DOHH2 (cell line): Measurements from ENCODE around the gene CFAP58.

ENCODE experiments used
- H3F3A ChIP-seq: fragments of 200-600 bp; sonication (generic), shearing (Covaris generic); 2 replicates; pipeline ENCODE4 v1.6.0; 2016; ENCODE audit warnings: antibody characterized with exemption, mild to moderate bottlenecking; ENCODE audit not compliant: control insufficient read depth, insufficient read depth
- H3K27ac ChIP-seq: fragments of 200-600 bp; sonication (generic); 2 replicates; pipeline ENCODE4 v1.5.1; 2014; ENCODE audit warnings: low read depth, mild to moderate bottlenecking, low read length, moderate library complexity
- H3K27me3 ChIP-seq: fragments of 200-600 bp; sonication (generic); 2 replicates; pipeline ENCODE4 v1.6.1; 2014; ENCODE audit warnings: mild to moderate bottlenecking, low read length, mixed read lengths; ENCODE audit not compliant: control insufficient read depth
- H3K36me3 ChIP-seq: fragments of 200-600 bp; sonication (generic); 2 replicates; pipeline ENCODE4 v1.6.1; 2014; ENCODE audit warnings: mild to moderate bottlenecking, low read length, moderate library complexity, mixed read lengths; ENCODE audit not compliant: control insufficient read depth
- H3K4me1 ChIP-seq: fragments of 200-600 bp; sonication (generic); 2 replicates; pipeline ENCODE4 v1.6.1; 2014; ENCODE audit warnings: mild to moderate bottlenecking, low read length, mixed read lengths; ENCODE audit not compliant: control insufficient read depth
- H3K4me2 ChIP-seq: fragments of 200-600 bp; sonication (generic); 2 replicates; pipeline ENCODE4 v1.6.0; 2014; ENCODE audit warnings: mild to moderate bottlenecking, low read length, moderate library complexity
- H3K4me3 ChIP-seq: fragments of 200-600 bp; sonication (generic); 2 replicates; pipeline ENCODE4 v1.5.1; 2014; ENCODE audit warnings: mild to moderate bottlenecking, low read length, mixed read lengths
- H3K79me2 ChIP-seq: fragments of 200-600 bp; sonication (generic); 2 replicates; pipeline ENCODE4 v1.6.1; 2014; ENCODE audit warnings: mild to moderate bottlenecking, low read length, mixed read lengths; ENCODE audit not compliant: control insufficient read depth
- H3K9me2 ChIP-seq: fragments of 200-600 bp; sonication (generic); replicated peaks from 2 replicates; pipeline ENCODE4 v1.6.1; 2014; ENCODE audit warnings: mild to moderate bottlenecking, low read length, mixed read lengths; ENCODE audit not compliant: control insufficient read depth
- H3K9me3 ChIP-seq: fragments of 200-600 bp; sonication (generic); 2 replicates; pipeline ENCODE4 v1.6.1; 2014; ENCODE audit warnings: antibody characterized with exemption, low read length, mixed read lengths; ENCODE audit not compliant: control insufficient read depth, insufficient read depth
- H4K20me1 ChIP-seq: fragments of 200-600 bp; sonication (generic); 2 replicates; pipeline ENCODE4 v1.6.0; 2014; ENCODE audit warnings: low read depth, mild to moderate bottlenecking, antibody characterized with exemption, low read length, moderate library complexity; ENCODE audit not compliant: control insufficient read depth, insufficient read depth
- EZH2phosphoT487 ChIP-seq: fragments of 200-600 bp; sonication (generic); IDR thresholded peaks from 2 replicates; pipeline ENCODE4 v1.6.1; 2017; ENCODE audit warnings: borderline replicate concordance, mild to moderate bottlenecking, antibody characterized with exemption, low read length, moderate library complexity, mixed read lengths
- TF ChIP-seq, protein P1 (sequence below): fragments of 200-600 bp; sonication (generic); IDR thresholded peaks from one replicate; pipeline ENCODE4 v1.5.1; 2014; ENCODE audit warnings: antibody characterized with exemption, mild to moderate bottlenecking, low read depth, low read length; ENCODE audit not compliant: poor library complexity, severe bottlenecking

The CFAP58 gene

DNA sequence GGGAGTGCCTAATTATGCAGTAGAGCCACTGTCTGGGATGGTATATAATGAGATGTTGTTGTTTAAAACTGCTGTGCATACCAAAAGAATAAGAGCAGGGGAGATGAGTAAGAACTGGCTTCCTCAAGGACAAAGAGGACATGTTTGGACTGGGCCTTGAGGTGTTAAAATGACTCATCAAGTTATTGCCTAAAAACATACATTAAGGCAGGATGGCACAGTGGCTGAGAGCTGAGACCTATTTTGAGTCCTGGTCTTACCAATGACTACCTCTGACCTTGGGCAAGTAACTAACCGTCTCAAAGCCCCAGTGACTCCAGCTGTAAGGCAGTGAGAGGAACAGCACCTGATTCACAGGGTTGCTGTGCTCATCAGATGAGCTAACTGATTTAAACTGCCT lies 71.1 kb downstream of the CFAP58 start:
- TF ChIP-seq EZH2phosphoT487 = no peak
- TF ChIP-seq, protein P1, sequence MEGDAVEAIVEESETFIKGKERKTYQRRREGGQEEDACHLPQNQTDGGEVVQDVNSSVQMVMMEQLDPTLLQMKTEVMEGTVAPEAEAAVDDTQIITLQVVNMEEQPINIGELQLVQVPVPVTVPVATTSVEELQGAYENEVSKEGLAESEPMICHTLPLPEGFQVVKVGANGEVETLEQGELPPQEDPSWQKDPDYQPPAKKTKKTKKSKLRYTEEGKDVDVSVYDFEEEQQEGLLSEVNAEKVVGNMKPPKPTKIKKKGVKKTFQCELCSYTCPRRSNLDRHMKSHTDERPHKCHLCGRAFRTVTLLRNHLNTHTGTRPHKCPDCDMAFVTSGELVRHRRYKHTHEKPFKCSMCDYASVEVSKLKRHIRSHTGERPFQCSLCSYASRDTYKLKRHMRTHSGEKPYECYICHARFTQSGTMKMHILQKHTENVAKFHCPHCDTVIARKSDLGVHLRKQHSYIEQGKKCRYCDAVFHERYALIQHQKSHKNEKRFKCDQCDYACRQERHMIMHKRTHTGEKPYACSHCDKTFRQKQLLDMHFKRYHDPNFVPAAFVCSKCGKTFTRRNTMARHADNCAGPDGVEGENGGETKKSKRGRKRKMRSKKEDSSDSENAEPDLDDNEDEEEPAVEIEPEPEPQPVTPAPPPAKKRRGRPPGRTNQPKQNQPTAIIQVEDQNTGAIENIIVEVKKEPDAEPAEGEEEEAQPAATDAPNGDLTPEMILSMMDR = no peak
- Histone ChIP-seq H3K9me2 (no peaks in the 10 kb centered on the region), H3K4me1 (no peaks in the 10 kb centered on the region), H3K4me3 (no peak overlapping the region), H3K27me3 (no peaks in the 10 kb centered on the region; the same call in 1 of the 2 replicates), H3K36me3 (no peaks in the 10 kb centered on the region), H3K4me2 (no peak overlapping the region), H3K9me3 (no peaks in the 10 kb centered on the region), H3K27ac (no peak overlapping the region), H4K20me1 (no peaks in the 10 kb centered on the region), H3K79me2 (no peaks in the 10 kb centered on the region), H3F3A (no peaks in the 10 kb centered on the region)

DNA sequence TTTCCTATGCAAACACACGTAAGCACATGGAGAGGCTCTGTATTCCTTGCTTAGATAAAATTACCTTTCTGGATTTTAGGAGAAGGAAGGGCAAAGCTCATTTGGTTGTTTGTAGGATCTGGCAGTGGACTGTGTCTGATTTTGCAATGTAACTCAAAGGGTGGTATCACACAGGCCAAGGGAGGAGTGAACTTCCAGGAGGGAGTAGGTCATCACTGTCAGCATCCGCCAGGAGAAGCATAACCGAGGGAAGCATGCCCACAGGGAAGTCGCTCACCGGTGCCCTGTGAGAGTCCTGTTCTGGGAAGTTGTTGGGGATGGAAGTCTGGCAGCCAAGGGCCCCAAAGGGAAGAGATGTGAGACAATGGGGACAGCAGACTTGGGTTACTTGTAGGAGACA lies 74.4 kb downstream of the CFAP58 start:
- Histone ChIP-seq H4K20me1 (no peaks in the 10 kb centered on the region), H3K36me3 (no peaks in the 10 kb centered on the region), H3K4me2 (no peak overlapping the region), H3K79me2 (no peaks in the 10 kb centered on the region), H3K9me3 (no peaks in the 10 kb centered on the region), H3K27me3 (peaks cover 3% of the 10 kb centered on the region; the same call in 1 of the 2 replicates), H3K9me2 (no peaks in the 10 kb centered on the region), H3K4me3 (no peak overlapping the region), H3K27ac (no peak overlapping the region), H3F3A (no peaks in the 10 kb centered on the region), H3K4me1 (no peaks in the 10 kb centered on the region)
- TF ChIP-seq EZH2phosphoT487 = no peak

DNA sequence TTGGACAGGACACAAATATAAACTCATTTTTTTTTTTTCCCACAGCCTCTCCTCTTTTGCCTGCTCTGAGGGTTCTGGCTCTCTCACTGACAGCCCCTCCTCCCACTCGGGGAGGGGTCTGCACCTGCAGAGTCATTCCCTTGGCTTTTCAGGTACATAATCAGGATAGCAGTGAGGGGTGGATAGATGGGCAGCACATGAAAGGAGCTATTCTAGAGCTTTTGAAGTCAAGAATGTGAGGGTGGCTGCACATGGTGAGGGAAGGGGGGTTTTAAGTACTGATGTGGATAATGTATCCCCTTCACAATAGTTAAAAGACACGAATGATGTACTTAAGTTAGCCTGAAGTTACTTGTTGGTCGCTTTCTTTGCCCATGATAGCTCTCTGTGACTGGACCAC lies 76.2 kb downstream of the CFAP58 start:
- Histone ChIP-seq H4K20me1 (no peaks in the 10 kb centered on the region), H3K27ac (no peak overlapping the region), H3K4me2 (no peak overlapping the region), H3K27me3 (peaks cover 3% of the 10 kb centered on the region; the same call in 1 of the 2 replicates), H3K4me3 (no peak overlapping the region), H3K4me1 (no peaks in the 10 kb centered on the region), H3K36me3 (no peaks in the 10 kb centered on the region), H3K9me2 (no peaks in the 10 kb centered on the region), H3F3A (no peaks in the 10 kb centered on the region), H3K9me3 (no peaks in the 10 kb centered on the region), H3K79me2 (no peaks in the 10 kb centered on the region)
- TF ChIP-seq EZH2phosphoT487 = no peak
- TF ChIP-seq, protein P1 = no peak

DNA sequence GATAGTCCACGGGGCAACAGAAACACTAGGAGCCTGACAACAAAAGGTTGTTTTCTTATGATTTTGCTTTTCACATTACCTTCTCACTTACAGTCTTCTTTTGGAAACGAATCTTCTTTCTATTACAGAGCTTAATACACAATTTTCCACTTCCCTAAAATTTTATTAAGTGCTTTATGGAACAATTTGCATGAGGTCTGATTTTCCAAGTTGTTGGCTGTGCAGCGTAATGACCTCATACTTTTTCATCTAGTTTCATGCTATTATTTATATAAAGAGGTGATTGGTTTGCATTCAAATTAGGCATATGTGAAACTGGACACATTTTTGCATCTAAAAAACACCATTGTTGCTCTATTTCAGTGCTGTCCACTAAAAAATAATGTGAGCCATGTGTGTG lies 76.7 kb downstream of the CFAP58 start:
- H3K27me3 ChIP-seq = peaks cover 3% of the 10 kb centered on the region; the same call in 1 of the 2 replicates

More for the DNA sequence above, 76.7 kb downstream of the CFAP58 start:
- no peaks in the 10 kb centered on the region for H3K9me3 ChIP-seq
- no peak overlapping the region for H3K27ac ChIP-seq
- H3K4me2 ChIP-seq = no peak overlapping the region
- no peaks in the 10 kb centered on the region for H3F3A ChIP-seq
- no peaks in the 10 kb centered on the region for H4K20me1 ChIP-seq
- no peak for TF ChIP-seq EZH2phosphoT487
- TF ChIP-seq, protein P1 = no peak
- no peaks in the 10 kb centered on the region for H3K36me3 ChIP-seq
- H3K9me2 ChIP-seq = no peaks in the 10 kb centered on the region
- H3K4me1 ChIP-seq = no peaks in the 10 kb centered on the region
- H3K4me3 ChIP-seq = no peak overlapping the region
- H3K79me2 ChIP-seq = no peaks in the 10 kb centered on the region
